Rectal smooth muscle tissue (tissue), 1 donor: ENCODE results near the gene SERPINB10.

Experiments used
- H3K27ac ChIP-seq: one replicate; pipeline ENCODE4 v1.7.0; 2013; ENCODE audit warnings: low read depth, low read length, inconsistent platforms
- H3K27me3 ChIP-seq: one replicate; pipeline ENCODE4 v1.7.0; 2013; ENCODE audit warnings: low read length; ENCODE audit not compliant: control insufficient read depth, insufficient read depth
- H3K36me3 ChIP-seq: one replicate; pipeline ENCODE4 v1.7.0; 2013; ENCODE audit warnings: low read length; ENCODE audit not compliant: control insufficient read depth, insufficient read depth
- H3K4me1 ChIP-seq: one replicate; pipeline ENCODE4 v1.7.0; 2013; ENCODE audit warnings: low read length; ENCODE audit not compliant: control insufficient read depth, insufficient read depth
- H3K4me3 ChIP-seq: one replicate; pipeline ENCODE4 v1.7.0; 2013; ENCODE audit warnings: low read length
- H3K9ac ChIP-seq: one replicate; pipeline ENCODE4 v1.7.0; 2013; ENCODE audit warnings: low read length

Gene SERPINB10

GRCh38 chr18:63907664-63908063 lies at the start of gene SERPINB10:
TSS of gene SERPINB10 (plus strand) at chr18:63907958. CDS start at chr18:63915511, 7,553 bp downstream.
- Histone ChIP-seq H3K9ac (no peak within 1 kb of the TSS), H3K36me3 (no peaks in the 10 kb centered on the region), H3K4me3 (no peak within 1 kb of the TSS), H3K27ac (no peak within 1 kb of the TSS), H3K27me3 (no peaks in the 10 kb centered on the region), H3K4me1 (no peaks in the 10 kb centered on the region)

- H3K9ac ChIP-seq: no peak overlapping the region
- H3K4me3 ChIP-seq: no peak overlapping the region
- no peak overlapping the region for H3K27ac ChIP-seq
- no peaks in the 10 kb centered on the region for H3K27me3 ChIP-seq
- no peaks in the 10 kb centered on the region for H3K36me3 ChIP-seq
- no peaks in the 10 kb centered on the region for H3K4me1 ChIP-seq
These were observed 49.3 kb upstream of the SERPINB10 start for GRCh38 chr18:63858456-63858855.

- no peak overlapping the region for H3K27ac ChIP-seq
- no peaks in the 10 kb centered on the region for H3K36me3 ChIP-seq
- no peak overlapping the region for H3K4me3 ChIP-seq
These were observed 47.8 kb upstream of the SERPINB10 start for GRCh38 chr18:63859781-63860475.

DNA sequence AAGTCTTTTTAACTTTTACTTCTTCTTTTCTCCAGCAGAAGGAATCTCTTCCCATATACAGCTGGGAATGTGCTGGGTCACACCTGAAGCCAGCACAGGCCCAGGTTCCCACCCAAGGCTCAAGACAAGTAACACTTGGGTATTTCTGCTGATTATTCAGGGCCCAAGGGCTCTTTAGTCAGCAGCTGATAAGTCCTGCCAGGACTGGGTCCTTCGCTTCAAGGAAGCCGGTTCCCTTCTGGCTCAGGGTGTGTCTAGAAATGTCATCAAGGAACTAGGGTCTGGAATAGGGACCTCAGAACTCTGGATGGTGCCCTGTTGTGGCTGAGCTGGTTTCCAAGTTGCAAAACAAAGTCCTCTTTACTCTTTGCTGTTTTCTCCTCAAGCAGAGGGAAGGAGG lies 47.2 kb upstream of the SERPINB10 start:
- no peak overlapping the region for H3K27ac ChIP-seq
- H3K4me1 ChIP-seq: no peaks in the 10 kb centered on the region
- no peak overlapping the region for H3K4me3 ChIP-seq
- no peak overlapping the region for H3K9ac ChIP-seq
- no peaks in the 10 kb centered on the region for H3K27me3 ChIP-seq
- H3K36me3 ChIP-seq: no peaks in the 10 kb centered on the region

More at GRCh38 chr18:63859781-63860475, 47.8 kb upstream of the SERPINB10 start:
- H3K27me3 ChIP-seq: no peaks in the 10 kb centered on the region
- H3K9ac ChIP-seq: no peak overlapping the region
- H3K4me1 ChIP-seq: no peaks in the 10 kb centered on the region

- no peak overlapping the region for H3K4me3 ChIP-seq
- no peaks in the 10 kb centered on the region for H3K27me3 ChIP-seq
- H3K36me3 ChIP-seq: no peaks in the 10 kb centered on the region
- H3K9ac ChIP-seq: no peak overlapping the region
- no peak overlapping the region for H3K27ac ChIP-seq
- no peaks in the 10 kb centered on the region for H3K4me1 ChIP-seq
These were observed 40.2 kb upstream of the SERPINB10 start for GRCh38 chr18:63867368-63868125.

GRCh38 chr18:63868546-63868945 lies 39.2 kb upstream of the SERPINB10 start:
- no peak overlapping the region for H3K9ac ChIP-seq
- H3K4me3 ChIP-seq: no peak overlapping the region
- H3K36me3 ChIP-seq: no peaks in the 10 kb centered on the region
- no peaks in the 10 kb centered on the region for H3K4me1 ChIP-seq
- H3K27ac ChIP-seq: no peak overlapping the region
- H3K27me3 ChIP-seq: no peaks in the 10 kb centered on the region

DNA sequence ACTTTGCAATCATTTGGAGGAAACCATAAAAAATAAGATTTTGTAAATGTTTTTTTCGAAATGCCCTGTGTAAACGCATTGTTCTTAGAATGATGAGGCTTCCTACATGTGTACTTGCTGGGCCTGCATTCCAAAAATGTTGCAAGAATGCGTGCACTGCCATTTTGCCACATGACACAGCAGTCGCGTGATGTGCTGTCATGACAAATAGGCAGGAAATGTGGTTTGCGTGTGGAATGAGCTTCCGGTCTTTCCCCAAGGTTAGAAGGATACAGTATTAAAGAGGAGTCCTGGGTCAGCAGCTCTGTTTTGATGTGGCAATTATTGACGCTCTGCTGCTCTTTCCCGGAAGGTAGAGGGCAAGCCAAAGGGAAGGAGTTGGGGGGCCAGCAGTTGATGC lies 38.4 kb upstream of the SERPINB10 start:
- no peak overlapping the region for H3K9ac ChIP-seq
- H3K4me1 ChIP-seq: no peaks in the 10 kb centered on the region
- H3K27me3 ChIP-seq: no peaks in the 10 kb centered on the region
- no peak overlapping the region for H3K4me3 ChIP-seq
- no peaks in the 10 kb centered on the region for H3K36me3 ChIP-seq
- H3K27ac ChIP-seq: no peak overlapping the region

- Histone ChIP-seq H3K4me1 (no peaks in the 10 kb centered on the region), H3K27me3 (no peaks in the 10 kb centered on the region), H3K36me3 (no peaks in the 10 kb centered on the region), H3K27ac (no peak overlapping the region), H3K4me3 (no peak overlapping the region), H3K9ac (no peak overlapping the region)
These were observed 37.9 kb upstream of the SERPINB10 start for GRCh38 chr18:63869851-63870250.

DNA sequence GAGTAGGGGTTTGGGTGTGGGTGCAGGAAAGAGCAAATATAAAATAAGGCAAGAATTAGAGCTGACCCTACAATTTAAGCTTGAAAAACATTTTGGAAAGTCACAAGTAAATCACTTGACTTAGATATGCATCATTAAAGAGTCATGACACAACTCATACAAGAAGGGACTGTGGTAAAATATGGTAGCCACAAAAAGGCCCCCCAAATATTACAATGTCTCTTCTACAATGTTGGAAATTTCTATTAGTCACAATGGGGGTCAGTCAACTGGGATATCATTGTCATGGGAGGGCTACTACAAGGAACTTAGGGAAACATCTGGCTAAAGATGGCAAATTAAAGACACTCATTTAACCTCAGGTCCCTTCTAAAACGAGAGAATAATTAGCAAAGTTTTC lies 35.9 kb upstream of the SERPINB10 start:
- Histone ChIP-seq H3K36me3 (no peaks in the 10 kb centered on the region), H3K4me3 (no peak overlapping the region), H3K4me1 (no peaks in the 10 kb centered on the region), H3K27ac (no peak overlapping the region), H3K27me3 (no peaks in the 10 kb centered on the region), H3K9ac (no peak overlapping the region)

- H3K36me3 ChIP-seq: no peaks in the 10 kb centered on the region
- no peak overlapping the region for H3K9ac ChIP-seq
- H3K27ac ChIP-seq: no peak overlapping the region
- H3K27me3 ChIP-seq: no peaks in the 10 kb centered on the region
- H3K4me1 ChIP-seq: no peaks in the 10 kb centered on the region
- no peak overlapping the region for H3K4me3 ChIP-seq
These were observed 35.2 kb upstream of the SERPINB10 start for GRCh38 chr18:63872586-63872985.

DNA sequence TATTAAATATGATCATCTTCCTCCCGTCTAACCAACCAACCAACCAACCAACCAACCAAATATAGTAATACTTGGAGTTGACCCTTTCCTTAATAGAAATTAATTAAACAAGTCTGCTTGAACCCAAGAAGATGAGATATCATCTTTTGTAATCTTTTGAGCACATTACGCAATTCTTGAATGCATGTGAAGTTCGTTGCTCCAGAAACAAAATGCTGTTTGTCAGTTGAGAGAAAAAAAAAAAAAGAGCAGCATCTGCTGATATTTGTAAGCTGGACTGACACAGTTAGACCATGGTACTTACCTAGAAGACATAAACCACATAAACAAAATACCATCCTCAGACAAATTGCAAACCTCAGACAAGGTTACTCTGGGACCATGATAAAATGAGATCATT lies 29.4 kb upstream of the SERPINB10 start:
- Histone ChIP-seq H3K36me3 (no peaks in the 10 kb centered on the region), H3K4me1 (no peaks in the 10 kb centered on the region), H3K27ac (no peak overlapping the region), H3K27me3 (no peaks in the 10 kb centered on the region), H3K4me3 (no peak overlapping the region), H3K9ac (no peak overlapping the region)

DNA sequence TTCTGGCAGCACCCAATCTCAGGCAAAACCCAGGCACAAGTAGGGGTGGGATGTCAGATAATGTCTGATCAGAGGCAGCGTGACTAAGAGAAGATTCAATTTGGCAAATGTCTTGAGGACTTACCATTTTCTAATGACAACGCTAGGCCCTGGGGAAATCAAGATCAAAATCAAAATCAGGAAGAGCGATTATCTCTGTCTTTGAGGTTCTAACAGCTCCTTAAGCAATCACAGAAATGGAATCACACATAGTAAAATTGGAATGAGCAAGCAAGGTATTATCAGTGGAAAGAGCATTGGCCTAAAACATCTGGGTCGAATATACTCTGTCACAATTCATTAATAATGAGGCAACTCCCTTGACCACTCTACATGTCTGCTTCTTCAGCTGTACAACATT lies 28.8 kb upstream of the SERPINB10 start:
- no peak overlapping the region for H3K9ac ChIP-seq
- no peak overlapping the region for H3K27ac ChIP-seq
- no peak overlapping the region for H3K4me3 ChIP-seq
- H3K36me3 ChIP-seq: no peaks in the 10 kb centered on the region
- no peaks in the 10 kb centered on the region for H3K27me3 ChIP-seq
- H3K4me1 ChIP-seq: no peaks in the 10 kb centered on the region

DNA sequence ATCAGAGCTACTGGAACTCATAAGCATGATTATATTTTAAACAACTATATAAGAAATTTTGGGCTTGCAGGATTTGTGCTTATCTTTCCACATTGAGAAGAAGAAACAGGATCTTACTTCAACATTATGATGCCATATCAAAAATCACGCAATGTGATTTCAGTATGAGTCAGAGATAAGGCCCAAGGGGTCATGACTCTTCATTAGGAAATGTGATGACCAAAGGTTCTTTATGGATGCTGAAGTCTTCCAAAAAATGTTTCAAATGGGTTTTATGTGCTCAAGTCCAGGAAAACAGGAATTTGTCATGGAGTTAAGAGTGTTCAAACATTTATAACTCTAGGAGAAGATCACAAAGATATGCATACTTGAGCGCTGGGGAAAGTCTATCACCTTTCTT lies 28.0 kb upstream of the SERPINB10 start:
- no peak overlapping the region for H3K27ac ChIP-seq
- H3K4me1 ChIP-seq: no peaks in the 10 kb centered on the region
- H3K9ac ChIP-seq: no peak overlapping the region
- no peaks in the 10 kb centered on the region for H3K36me3 ChIP-seq
- H3K27me3 ChIP-seq: no peaks in the 10 kb centered on the region
- H3K4me3 ChIP-seq: no peak overlapping the region
